SU-DHL-6 (cell line): Measurements from ENCODE around the gene RASA3.
"Not testable (repeated sequence)": the region's sequence is repeated elsewhere in the genome, so short reads cannot be mapped to it uniquely, and the experiment has no call there.

Experiments used
- H2AFZ ChIP-seq: fragments of 200-600 bp; sonication (generic); 2 replicates; pipeline ENCODE4 v1.6.1; 2014; ENCODE audit warnings: low read depth, mild to moderate bottlenecking, moderate library complexity, mixed read lengths, antibody characterized with exemption, low read length; ENCODE audit not compliant: severe bottlenecking
- H3F3A ChIP-seq: fragments of 200-600 bp; shearing (Covaris generic); 2 replicates; pipeline ENCODE4 v1.6.0; 2016; ENCODE audit warnings: antibody characterized with exemption, mild to moderate bottlenecking; ENCODE audit not compliant: insufficient read depth
- H3K27ac ChIP-seq: fragments of 200-600 bp; sonication (generic); 2 replicates; pipeline ENCODE4 v1.5.1; 2016; ENCODE audit warnings: low read depth, mild to moderate bottlenecking, low read length, moderate library complexity, mixed read lengths
- H3K27me3 ChIP-seq: fragments of 200-600 bp; sonication (generic), shearing (Covaris generic); 2 replicates; pipeline ENCODE4 v1.6.0; 2014; ENCODE audit warnings: mild to moderate bottlenecking, low read length
- H3K36me3 ChIP-seq: fragments of 200-600 bp; sonication (generic); 2 replicates; pipeline ENCODE4 v1.6.1; 2014; ENCODE audit warnings: mild to moderate bottlenecking, low read length, mixed read lengths
- H3K4me2 ChIP-seq: fragments of 300-600, 200-600 bp; shearing (Covaris generic), sonication (generic); 2 replicates; pipeline ENCODE4 v1.6.0; 2014; ENCODE audit warnings: low read length, low read depth, mild to moderate bottlenecking; ENCODE audit not compliant: poor library complexity, severe bottlenecking
- H3K4me3 ChIP-seq: fragments of 200-600 bp; sonication (generic); 2 replicates; pipeline ENCODE4 v1.5.1; 2014; ENCODE audit warnings: antibody characterized with exemption, low read length, mild to moderate bottlenecking, mixed read lengths; ENCODE audit not compliant: insufficient read depth, poor library complexity, severe bottlenecking
- H3K79me2 ChIP-seq: fragments of 200-600 bp; sonication (generic); 2 replicates; pipeline ENCODE4 v1.6.1; 2014; ENCODE audit warnings: mild to moderate bottlenecking, low read length, moderate library complexity; ENCODE audit not compliant: insufficient read depth
- H3K9ac ChIP-seq: fragments of 200-600 bp; sonication (generic); 2 replicates; pipeline ENCODE4 v1.7.0; 2014; ENCODE audit warnings: mild to moderate bottlenecking, low read length
- H3K9me2 ChIP-seq: fragments of 200-600 bp; sonication (generic); replicated peaks from 2 replicates; pipeline ENCODE4 v1.6.1; 2014; ENCODE audit warnings: low read length; ENCODE audit not compliant: insufficient read depth
- H3K9me3 ChIP-seq: fragments of 200-600 bp; sonication (generic); 2 replicates; pipeline ENCODE4 v1.6.1; 2014; ENCODE audit warnings: low read length, mixed read lengths; ENCODE audit not compliant: insufficient read depth
- H4K20me1 ChIP-seq: fragments of 200-600 bp; sonication (generic); 2 replicates; pipeline ENCODE4 v1.6.1; 2014; ENCODE audit warnings: low read depth, mild to moderate bottlenecking, antibody characterized with exemption, low read length, moderate library complexity, mixed read lengths
- CTCF ChIP-seq: fragments of 200-600 bp; sonication (generic); IDR thresholded peaks from one replicate; pipeline ENCODE4 v1.5.1; 2017; ENCODE audit warnings: antibody characterized with exemption, mild to moderate bottlenecking, low read length, moderate library complexity; ENCODE audit not compliant: insufficient read depth, poor library complexity, severe bottlenecking
- EZH2phosphoT487 ChIP-seq: fragments of 200-600 bp; sonication (generic), shearing (Covaris generic); conservative IDR thresholded peaks from 2 replicates; pipeline ENCODE4 v1.6.1; 2018; ENCODE audit warnings: mild to moderate bottlenecking, antibody characterized with exemption, low read length, moderate library complexity, mixed read lengths

Gene RASA3

GRCh38 chr13:114118086-114118485 is 14.3 kb downstream of the RASA3 start:
- TF ChIP-seq EZH2phosphoT487 (no peak), CTCF (no peak)
- no peak overlapping the region for H3K9ac ChIP-seq
- H3F3A ChIP-seq = no peaks in the 10 kb centered on the region
- no peaks in the 10 kb centered on the region for H3K79me2 ChIP-seq
- no peak overlapping the region for H2AFZ ChIP-seq
- no peaks in the 10 kb centered on the region for H3K36me3 ChIP-seq
- H3K27me3 ChIP-seq = no peaks in the 10 kb centered on the region
- H3K9me2 ChIP-seq = no peaks in the 10 kb centered on the region
- H3K9me3 ChIP-seq = no peaks in the 10 kb centered on the region
- H3K27ac ChIP-seq = no peak overlapping the region
- no peak overlapping the region for H3K4me3 ChIP-seq
- no peaks in the 10 kb centered on the region for H4K20me1 ChIP-seq
- no peak overlapping the region for H3K4me2 ChIP-seq

- not testable (repeated sequence) for H3K9me3 ChIP-seq, H3K9ac ChIP-seq, H3K4me3 ChIP-seq, H3K4me2 ChIP-seq, H3K9me2 ChIP-seq, H3K27me3 ChIP-seq, H4K20me1 ChIP-seq, H3K36me3 ChIP-seq, H2AFZ ChIP-seq, H3F3A ChIP-seq, H3K79me2 ChIP-seq, H3K27ac ChIP-seq
These were observed 15.0 kb downstream of the RASA3 start for GRCh38 chr13:114117341-114117874.

- no peak overlapping the region for H3K9ac ChIP-seq
- H4K20me1 ChIP-seq = no peaks in the 10 kb centered on the region
- H3K9me3 ChIP-seq = no peaks in the 10 kb centered on the region
- no peak overlapping the region for H3K4me2 ChIP-seq
- no peaks in the 10 kb centered on the region for H3K79me2 ChIP-seq
- H3K4me3 ChIP-seq = no peak overlapping the region
- H2AFZ ChIP-seq = no peak overlapping the region
- no peaks in the 10 kb centered on the region for H3F3A ChIP-seq
- TF ChIP-seq CTCF = no peak
- no peak for TF ChIP-seq EZH2phosphoT487
- no peaks in the 10 kb centered on the region for H3K27me3 ChIP-seq
- H3K9me2 ChIP-seq = no peaks in the 10 kb centered on the region
- H3K36me3 ChIP-seq = no peaks in the 10 kb centered on the region
- H3K27ac ChIP-seq = no peak overlapping the region
These were observed 15.7 kb downstream of the RASA3 start for GRCh38 chr13:114116734-114117133.

- no peaks in the 10 kb centered on the region for H3K9me3 ChIP-seq
These were observed 16.6 kb downstream of the RASA3 start for GRCh38 chr13:114115796-114116195.

More at GRCh38 chr13:114115796-114116195, 16.6 kb downstream of the RASA3 start:
- no peak overlapping the region for H3K4me2 ChIP-seq
- H3K36me3 ChIP-seq = no peaks in the 10 kb centered on the region
- H3K9me2 ChIP-seq = no peaks in the 10 kb centered on the region
- H3K79me2 ChIP-seq = no peaks in the 10 kb centered on the region
- no peaks in the 10 kb centered on the region for H4K20me1 ChIP-seq
- no peak overlapping the region for H3K9ac ChIP-seq
- no peak overlapping the region for H3K27ac ChIP-seq
- no peak overlapping the region for H3K4me3 ChIP-seq
- no peaks in the 10 kb centered on the region for H3K27me3 ChIP-seq
- no peak for TF ChIP-seq CTCF
- TF ChIP-seq EZH2phosphoT487 = no peak
- no peak overlapping the region for H2AFZ ChIP-seq
- H3F3A ChIP-seq = no peaks in the 10 kb centered on the region
